ENCODE measurements around the gene CCL11.

DNA sequence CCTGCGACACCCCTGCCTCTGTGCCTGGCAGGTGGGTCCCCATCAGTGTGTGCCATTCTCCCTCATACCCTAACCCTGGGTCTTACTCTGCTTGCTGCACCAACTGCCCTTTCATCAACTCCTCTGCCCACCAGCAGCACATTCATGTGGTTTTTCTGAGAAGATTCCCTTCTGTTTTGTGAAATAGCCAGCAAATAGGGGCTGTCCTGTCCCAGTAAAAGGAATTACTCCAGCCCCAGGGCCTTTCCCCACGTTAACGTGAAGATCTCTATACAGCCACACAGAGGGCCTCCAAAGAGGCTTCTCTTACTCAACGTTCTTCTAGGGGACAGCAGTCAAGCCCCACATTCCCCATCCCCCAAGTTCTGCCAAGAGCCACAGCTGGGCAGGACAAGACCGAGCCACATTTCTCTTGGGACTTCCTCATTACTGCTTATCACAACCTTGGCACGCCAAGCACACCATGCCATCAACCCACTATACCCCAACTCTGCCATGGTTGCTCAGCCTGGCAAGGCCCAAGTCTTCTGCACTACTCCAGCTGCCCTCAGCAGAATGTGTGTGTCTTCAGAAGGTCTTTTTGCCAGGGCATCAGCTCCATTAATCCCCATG, 49.2 kb upstream of the CCL11 start:
- TF ChIP-seq, protein P1, sequence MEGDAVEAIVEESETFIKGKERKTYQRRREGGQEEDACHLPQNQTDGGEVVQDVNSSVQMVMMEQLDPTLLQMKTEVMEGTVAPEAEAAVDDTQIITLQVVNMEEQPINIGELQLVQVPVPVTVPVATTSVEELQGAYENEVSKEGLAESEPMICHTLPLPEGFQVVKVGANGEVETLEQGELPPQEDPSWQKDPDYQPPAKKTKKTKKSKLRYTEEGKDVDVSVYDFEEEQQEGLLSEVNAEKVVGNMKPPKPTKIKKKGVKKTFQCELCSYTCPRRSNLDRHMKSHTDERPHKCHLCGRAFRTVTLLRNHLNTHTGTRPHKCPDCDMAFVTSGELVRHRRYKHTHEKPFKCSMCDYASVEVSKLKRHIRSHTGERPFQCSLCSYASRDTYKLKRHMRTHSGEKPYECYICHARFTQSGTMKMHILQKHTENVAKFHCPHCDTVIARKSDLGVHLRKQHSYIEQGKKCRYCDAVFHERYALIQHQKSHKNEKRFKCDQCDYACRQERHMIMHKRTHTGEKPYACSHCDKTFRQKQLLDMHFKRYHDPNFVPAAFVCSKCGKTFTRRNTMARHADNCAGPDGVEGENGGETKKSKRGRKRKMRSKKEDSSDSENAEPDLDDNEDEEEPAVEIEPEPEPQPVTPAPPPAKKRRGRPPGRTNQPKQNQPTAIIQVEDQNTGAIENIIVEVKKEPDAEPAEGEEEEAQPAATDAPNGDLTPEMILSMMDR (IDR thresholded peaks at IDR 0.05) = no peak
- TF ChIP-seq ZFX (IDR thresholded peaks at IDR 0.05; ENCODE audit: borderline replicate concordance) = no peak
